HPDE6-E6E7 (cell line): ENCODE measurements around the gene SNTN.

ENCODE experiments used
- DNase-seq: peaks from one replicate; pipeline ENCODE4 v3.0.0; 2011; ENCODE audit warnings: missing footprints; ENCODE audit errors: extremely low spot score

Gene SNTN

GRCh38 chr3:63674586-63674985 is 22.1 kb downstream of the SNTN start:
- no peak for DNase-seq

- no peak for DNase-seq
Measured at GRCh38 chr3:63679186-63679585, 26.7 kb downstream of the SNTN start.

GRCh38 chr3:63684081-63684480 is 31.6 kb downstream of the SNTN start:
- no peak for DNase-seq

GRCh38 chr3:63685340-63685739 is 32.9 kb downstream of the SNTN start:
- no peak for DNase-seq

GRCh38 chr3:63687278-63688225 is 35.1 kb downstream of the SNTN start:
- DNase-seq: no peak

GRCh38 chr3:63689285-63689684 is 36.8 kb downstream of the SNTN start:
- DNase-seq: no peak

- DNase-seq: no peak
Measured at GRCh38 chr3:63693351-63693750, 40.9 kb downstream of the SNTN start.

GRCh38 chr3:63705092-63705645 is 52.7 kb downstream of the SNTN start:
- no peak for DNase-seq

- DNase-seq: no peak
Measured at GRCh38 chr3:63706321-63707085, 54.0 kb downstream of the SNTN start.

GRCh38 chr3:63707731-63708130 is 55.3 kb downstream of the SNTN start:
- no peak for DNase-seq

GRCh38 chr3:63709576-63709975 is 57.1 kb downstream of the SNTN start:
- no peak for DNase-seq
